ENCODE results near the gene SMARCA4. TPM values are rescaled to one million over a fixed set of nuclear protein-coding genes. Genes with fewer than 3 reads are reported as not detected.
A peak's percentile ranks its signal among the peaks of the same experiment; 100 is the strongest.

SMARCA4 gene
- total and polyA plus RNA-seq, 3 donors from 2014 or later = 141 to 188 (median 180) TPM

DNA sequence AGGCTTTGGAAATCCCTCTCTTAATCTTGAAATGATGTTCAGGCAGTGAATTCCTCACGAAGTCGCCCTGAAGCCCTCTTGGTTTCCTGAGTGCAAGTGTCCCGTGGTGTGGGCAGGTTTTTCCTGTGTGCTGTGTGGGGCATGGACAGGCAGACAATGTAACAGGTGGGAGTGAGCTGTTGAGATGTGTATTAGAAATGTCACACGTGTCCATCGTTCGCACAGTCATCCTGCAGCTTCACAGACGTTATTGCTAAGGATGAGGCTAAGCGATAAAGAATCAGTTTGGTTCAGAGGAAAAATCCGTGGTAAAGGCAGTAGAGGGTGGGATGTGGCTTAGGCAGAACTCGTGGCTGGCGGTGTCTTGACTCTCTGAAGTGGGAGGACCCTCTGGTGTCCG, 51.7 kb downstream of the SMARCA4 start:
- Histone ChIP-seq H3K36me3 (ENCODE audit: low read depth, missing control alignments) (no peaks in the 10 kb centered on the region), H3K9me3 (no peaks in the 10 kb centered on the region), H3K27me3 (no peaks in the 10 kb centered on the region), H3K27ac (no peak overlapping the region), H3K4me3 (no peak overlapping the region), H3K4me1 (no peaks in the 10 kb centered on the region)
- WGBS, 2 donors = 90 to 92% methylated on average over 12 of the region's 12 CpGs
- no peak for TF ChIP-seq POLR2A (IDR thresholded peaks at IDR 0.05)
- TF ChIP-seq, protein P1, sequence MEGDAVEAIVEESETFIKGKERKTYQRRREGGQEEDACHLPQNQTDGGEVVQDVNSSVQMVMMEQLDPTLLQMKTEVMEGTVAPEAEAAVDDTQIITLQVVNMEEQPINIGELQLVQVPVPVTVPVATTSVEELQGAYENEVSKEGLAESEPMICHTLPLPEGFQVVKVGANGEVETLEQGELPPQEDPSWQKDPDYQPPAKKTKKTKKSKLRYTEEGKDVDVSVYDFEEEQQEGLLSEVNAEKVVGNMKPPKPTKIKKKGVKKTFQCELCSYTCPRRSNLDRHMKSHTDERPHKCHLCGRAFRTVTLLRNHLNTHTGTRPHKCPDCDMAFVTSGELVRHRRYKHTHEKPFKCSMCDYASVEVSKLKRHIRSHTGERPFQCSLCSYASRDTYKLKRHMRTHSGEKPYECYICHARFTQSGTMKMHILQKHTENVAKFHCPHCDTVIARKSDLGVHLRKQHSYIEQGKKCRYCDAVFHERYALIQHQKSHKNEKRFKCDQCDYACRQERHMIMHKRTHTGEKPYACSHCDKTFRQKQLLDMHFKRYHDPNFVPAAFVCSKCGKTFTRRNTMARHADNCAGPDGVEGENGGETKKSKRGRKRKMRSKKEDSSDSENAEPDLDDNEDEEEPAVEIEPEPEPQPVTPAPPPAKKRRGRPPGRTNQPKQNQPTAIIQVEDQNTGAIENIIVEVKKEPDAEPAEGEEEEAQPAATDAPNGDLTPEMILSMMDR (IDR thresholded peaks at IDR 0.05) = no peak
- intact Hi-C loops (cut with DNase I; ENCODE audit: low total_unique reads) = no loop called here
- DNase-seq = no peak

DNA sequence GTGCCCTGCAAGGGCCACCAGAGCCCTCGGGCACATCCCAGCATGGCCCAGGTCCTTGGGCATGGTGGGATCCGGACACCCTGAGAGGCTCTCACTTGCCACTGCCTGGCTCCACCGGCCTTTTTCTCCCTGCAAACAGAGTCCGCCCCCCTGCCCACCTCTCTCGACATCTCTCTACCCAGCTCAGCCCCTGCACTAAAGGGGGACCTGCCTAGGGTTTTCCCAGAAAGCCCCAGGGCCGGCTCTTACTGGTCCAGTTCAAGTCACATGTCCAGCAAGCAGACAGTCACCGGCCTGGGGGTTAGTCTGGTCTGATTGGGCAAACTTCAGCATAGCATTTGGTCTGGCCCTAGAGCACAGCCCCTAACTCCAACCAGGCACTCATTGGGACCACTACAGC, 52.9 kb downstream of the SMARCA4 start:
- H3K4me3 ChIP-seq = no peak overlapping the region
- no peaks in the 10 kb centered on the region for H3K36me3 ChIP-seq (ENCODE audit: low read depth, missing control alignments)
- intact Hi-C loops (cut with DNase I; ENCODE audit: low total_unique reads) = no loop called here
- no peak for TF ChIP-seq POLR2A (IDR thresholded peaks at IDR 0.05)
- TF ChIP-seq, protein P1 (IDR thresholded peaks at IDR 0.05) = no peak
- no peaks in the 10 kb centered on the region for H3K27me3 ChIP-seq
- H3K27ac ChIP-seq = no peak overlapping the region
- no peak for DNase-seq
- H3K4me1 ChIP-seq = peaks cover under 1% of the 10 kb centered on the region
- no peaks in the 10 kb centered on the region for H3K9me3 ChIP-seq
- 80 to 91% methylated on average over 1 to 7 of the region's 7 CpGs for WGBS, 2 donors

DNA sequence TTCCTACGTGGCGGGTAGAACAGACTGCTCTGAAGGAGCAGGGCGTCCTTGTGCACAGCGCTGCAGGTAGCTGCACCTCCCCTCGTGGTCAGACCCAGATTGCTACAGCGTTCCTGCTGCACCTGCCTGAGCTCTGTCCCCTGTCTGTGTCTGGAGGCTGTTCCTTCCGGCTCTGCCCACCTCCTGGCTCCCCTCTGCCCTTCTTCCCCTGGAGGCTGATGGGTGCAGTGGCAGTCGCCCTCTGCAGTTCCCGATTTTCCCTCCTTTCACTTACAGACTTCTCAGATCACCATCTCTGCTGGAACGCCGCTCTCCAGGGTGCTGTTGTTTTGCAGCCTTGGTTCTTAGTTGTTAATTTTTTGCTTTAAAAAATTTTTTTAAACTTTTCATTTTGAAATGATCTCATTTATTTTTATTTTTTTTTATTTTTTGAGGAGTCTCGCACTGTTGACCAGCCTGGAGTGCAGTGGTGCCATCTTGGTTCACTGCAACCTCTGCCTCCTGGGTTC, 53.6 kb downstream of the SMARCA4 start:
- H3K9me3 ChIP-seq = no peaks in the 10 kb centered on the region
- intact Hi-C loops (cut with DNase I; ENCODE audit: low total_unique reads) = no loop called here
- 95% methylated on average over 11 to 12 of the region's 12 CpGs for WGBS, 2 donors
- no peak overlapping the region for H3K4me3 ChIP-seq
- DNase-seq = no peak
- H3K36me3 ChIP-seq (ENCODE audit: low read depth, missing control alignments) = no peaks in the 10 kb centered on the region
- no peaks in the 10 kb centered on the region for H3K27me3 ChIP-seq
- TF ChIP-seq, protein P1 (IDR thresholded peaks at IDR 0.05) = no peak
- TF ChIP-seq POLR2A (IDR thresholded peaks at IDR 0.05) = no peak
- H3K27ac ChIP-seq = no peak overlapping the region
- peaks cover 7% of the 10 kb centered on the region for H3K4me1 ChIP-seq

DNA sequence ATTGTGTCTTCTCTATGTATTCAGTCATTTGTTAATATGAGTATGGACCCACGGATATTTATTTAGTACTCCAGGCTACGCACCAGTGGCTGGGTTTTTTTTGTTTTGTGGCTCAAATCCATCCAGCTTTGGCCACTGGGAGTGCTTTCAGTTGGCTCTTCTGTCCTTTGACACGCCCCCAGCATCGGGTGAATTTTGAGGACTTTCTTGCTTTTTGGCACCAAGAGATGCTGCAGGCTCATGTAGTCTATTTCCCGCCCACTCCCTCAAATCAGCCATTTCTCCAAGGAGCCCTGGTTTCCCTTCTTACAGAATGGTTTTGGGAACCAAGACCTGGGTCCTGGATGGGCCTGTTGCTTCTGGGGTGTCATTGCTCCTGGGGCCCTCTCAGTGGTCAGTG, 55.8 kb downstream of the SMARCA4 start:
- DNase-seq = peak; percentile 36
- Histone ChIP-seq H3K36me3 (ENCODE audit: low read depth, missing control alignments) (no peaks in the 10 kb centered on the region), H3K27me3 (no peaks in the 10 kb centered on the region), H3K9me3 (no peaks in the 10 kb centered on the region), H3K4me3 (no peak overlapping the region), H3K4me1 (peaks cover 13% of the 10 kb centered on the region), H3K27ac (no peak overlapping the region)
- WGBS, 2 donors = 57 to 62% methylated on average over 5 of the region's 5 CpGs
- intact Hi-C loops (cut with DNase I; ENCODE audit: low total_unique reads) = no loop called here
- no peak for TF ChIP-seq POLR2A (IDR thresholded peaks at IDR 0.05)
- TF ChIP-seq, protein P1 (IDR thresholded peaks at IDR 0.05) = no peak

DNA sequence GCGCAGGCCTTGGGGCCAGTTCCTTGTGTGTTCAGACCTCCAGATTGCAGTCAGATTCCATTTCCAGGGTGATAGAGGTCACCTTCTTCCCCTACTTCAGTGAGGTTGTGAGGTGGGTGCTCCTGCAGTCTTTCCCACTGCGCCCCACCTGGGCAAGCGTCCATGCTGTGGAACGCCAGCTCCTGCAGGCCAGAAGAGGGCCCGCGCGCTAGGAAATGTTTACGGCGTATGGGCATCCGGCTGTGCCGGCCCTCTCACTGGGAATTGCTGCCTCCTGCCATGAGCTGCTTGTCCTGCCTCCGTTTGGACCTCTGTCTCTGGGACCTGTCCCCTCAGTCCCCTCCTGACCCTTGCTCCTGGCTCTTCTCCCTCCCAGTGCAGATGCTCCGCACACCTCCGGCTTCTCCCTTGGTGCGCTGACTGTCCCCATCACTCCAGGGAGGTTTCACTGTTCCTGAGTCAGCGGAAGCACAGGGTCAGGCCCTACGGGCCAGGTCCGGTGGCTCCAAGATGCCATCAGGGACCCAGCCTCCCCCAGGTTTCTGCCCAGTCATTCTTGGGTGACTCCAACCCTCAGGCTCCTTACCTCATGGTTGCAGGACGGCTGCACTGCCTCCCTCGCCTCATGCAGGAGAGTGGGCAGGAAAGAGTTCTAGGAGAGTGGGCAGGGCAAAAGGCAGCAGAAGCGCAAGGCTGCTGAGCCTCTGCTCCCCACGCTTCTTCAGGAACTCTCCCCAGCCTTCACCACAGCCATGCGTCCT, 56.6 kb downstream of the SMARCA4 start:
- no peak overlapping the region for H3K27ac ChIP-seq
- 93 to 97% methylated on average over 11 to 23 of the region's 23 CpGs for WGBS, 2 donors
- H3K36me3 ChIP-seq (ENCODE audit: low read depth, missing control alignments) = no peaks in the 10 kb centered on the region
- no peak for DNase-seq
- intact Hi-C loops (cut with DNase I; ENCODE audit: low total_unique reads) = no loop called here
- no peak overlapping the region for H3K4me3 ChIP-seq
- peaks cover 13% of the 10 kb centered on the region for H3K4me1 ChIP-seq
- no peaks in the 10 kb centered on the region for H3K27me3 ChIP-seq
- no peak for TF ChIP-seq POLR2A (IDR thresholded peaks at IDR 0.05)
- TF ChIP-seq, protein P1 (IDR thresholded peaks at IDR 0.05) = no peak
- no peaks in the 10 kb centered on the region for H3K9me3 ChIP-seq

Measured in testis (tissue), 3 donors.